OCI-LY3 (cell line): ENCODE data around the gene UGT1A5.

Source experiments
- H2AFZ ChIP-seq: fragments of 200-600, 300-600 bp; shearing (Covaris generic); 2 replicates; pipeline ENCODE4 v1.6.0; 2014; ENCODE audit warnings: antibody characterized with exemption, low read depth, low read length
- H3K27ac ChIP-seq: fragments of 200-600, 300-600 bp; sonication (generic); 2 replicates; pipeline ENCODE4 v1.5.1; 2014; ENCODE audit warnings: mild to moderate bottlenecking, low read length, moderate library complexity, mixed read lengths
- H3K27me3 ChIP-seq: fragments of 200-600, 300-600 bp; sonication (generic); 2 replicates; pipeline ENCODE4 v1.6.1; 2014; ENCODE audit warnings: low read depth, low read length, mixed read lengths
- H3K36me3 ChIP-seq: fragments of 200-600, 300-600 bp; sonication (generic); replicated peaks from 2 replicates; pipeline ENCODE3; 2014; ENCODE audit warnings: low read depth, low read length, mixed read lengths
- H3K4me1 ChIP-seq: fragments of 300-600, 200-600 bp; sonication (generic); 2 replicates; pipeline ENCODE4 v1.6.1; 2014; ENCODE audit warnings: low read length, mixed read lengths
- H3K4me2 ChIP-seq: fragments of 200-600, 300-600 bp; sonication (generic); 2 replicates; pipeline ENCODE4 v1.6.1; 2014; ENCODE audit warnings: low read length, mixed read lengths
- H3K4me3 ChIP-seq: fragments of 300-600, 200-600 bp; sonication (generic); 2 replicates; pipeline ENCODE4 v1.5.1; 2014; ENCODE audit warnings: antibody characterized with exemption, mild to moderate bottlenecking, low read length, moderate library complexity
- H3K79me2 ChIP-seq: fragments of 300-600, 200-600 bp; shearing (Covaris generic); 2 replicates; pipeline ENCODE4 v1.6.1; 2014; ENCODE audit warnings: mild to moderate bottlenecking, low read length, mixed read lengths
- H3K9ac ChIP-seq: fragments of 300-600, 200-600 bp; shearing (Covaris generic); 2 replicates; pipeline ENCODE4 v1.6.0; 2014; ENCODE audit warnings: mild to moderate bottlenecking, low read length, moderate library complexity
- H3K9me3 ChIP-seq: fragments of 200-600, 300-600 bp; shearing (Covaris generic); 2 replicates; pipeline ENCODE4 v1.6.1; 2014; ENCODE audit warnings: low read length, mixed read lengths; ENCODE audit not compliant: insufficient read depth
- H4K20me1 ChIP-seq: fragments of 200-600, 300-600 bp; sonication (generic); 2 replicates; pipeline ENCODE4 v1.6.1; 2016; ENCODE audit warnings: low read length, mixed read lengths; ENCODE audit not compliant: insufficient read depth
- EZH2phosphoT487 ChIP-seq: fragments of 200-600 bp; shearing (Covaris generic); IDR thresholded peaks from 2 replicates; pipeline ENCODE4 v1.6.1; 2018; ENCODE audit warnings: antibody characterized with exemption, mixed run types, low read depth
- TF ChIP-seq, protein P1 (sequence below): fragments of 200-600, 300-600 bp; sonication (generic); IDR thresholded peaks from 2 replicates; pipeline ENCODE4 v1.5.1; 2014; ENCODE audit warnings: antibody characterized with exemption, low read length, low read depth

UGT1A5 gene

DNA sequence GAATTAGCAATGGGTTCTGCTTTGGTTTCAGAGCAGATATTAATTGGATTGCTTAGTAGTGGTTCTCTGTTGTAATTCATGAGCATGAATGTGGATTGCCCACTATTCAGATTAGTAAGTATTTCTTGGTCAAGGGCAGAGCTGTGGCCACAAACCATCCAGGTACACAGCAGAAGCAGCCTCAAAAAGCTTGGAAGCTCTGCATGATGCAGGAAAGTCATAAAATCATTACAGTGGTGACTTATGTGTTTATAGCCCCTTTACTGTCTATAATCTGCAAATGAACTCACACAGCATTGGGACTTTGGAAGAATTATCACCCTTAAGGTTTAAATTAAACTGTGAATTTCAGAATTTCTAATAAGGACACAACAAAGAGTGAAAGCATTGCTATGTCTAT, 45.4 kb downstream of the UGT1A5 start:
- H3K9me3 ChIP-seq = no peaks in the 10 kb centered on the region
- no peaks in the 10 kb centered on the region for H3K79me2 ChIP-seq
- no peak overlapping the region for H3K9ac ChIP-seq
- no peak overlapping the region for H3K4me3 ChIP-seq
- no peak overlapping the region for H3K4me2 ChIP-seq
- no peaks in the 10 kb centered on the region for H4K20me1 ChIP-seq
- no peaks in the 10 kb centered on the region for H3K4me1 ChIP-seq
- H3K27ac ChIP-seq = no peak overlapping the region
- TF ChIP-seq, protein P1, sequence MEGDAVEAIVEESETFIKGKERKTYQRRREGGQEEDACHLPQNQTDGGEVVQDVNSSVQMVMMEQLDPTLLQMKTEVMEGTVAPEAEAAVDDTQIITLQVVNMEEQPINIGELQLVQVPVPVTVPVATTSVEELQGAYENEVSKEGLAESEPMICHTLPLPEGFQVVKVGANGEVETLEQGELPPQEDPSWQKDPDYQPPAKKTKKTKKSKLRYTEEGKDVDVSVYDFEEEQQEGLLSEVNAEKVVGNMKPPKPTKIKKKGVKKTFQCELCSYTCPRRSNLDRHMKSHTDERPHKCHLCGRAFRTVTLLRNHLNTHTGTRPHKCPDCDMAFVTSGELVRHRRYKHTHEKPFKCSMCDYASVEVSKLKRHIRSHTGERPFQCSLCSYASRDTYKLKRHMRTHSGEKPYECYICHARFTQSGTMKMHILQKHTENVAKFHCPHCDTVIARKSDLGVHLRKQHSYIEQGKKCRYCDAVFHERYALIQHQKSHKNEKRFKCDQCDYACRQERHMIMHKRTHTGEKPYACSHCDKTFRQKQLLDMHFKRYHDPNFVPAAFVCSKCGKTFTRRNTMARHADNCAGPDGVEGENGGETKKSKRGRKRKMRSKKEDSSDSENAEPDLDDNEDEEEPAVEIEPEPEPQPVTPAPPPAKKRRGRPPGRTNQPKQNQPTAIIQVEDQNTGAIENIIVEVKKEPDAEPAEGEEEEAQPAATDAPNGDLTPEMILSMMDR = no peak
- H3K36me3 ChIP-seq = no peaks in the 10 kb centered on the region
- no peak overlapping the region for H2AFZ ChIP-seq
- H3K27me3 ChIP-seq = no peaks in the 10 kb centered on the region

DNA sequence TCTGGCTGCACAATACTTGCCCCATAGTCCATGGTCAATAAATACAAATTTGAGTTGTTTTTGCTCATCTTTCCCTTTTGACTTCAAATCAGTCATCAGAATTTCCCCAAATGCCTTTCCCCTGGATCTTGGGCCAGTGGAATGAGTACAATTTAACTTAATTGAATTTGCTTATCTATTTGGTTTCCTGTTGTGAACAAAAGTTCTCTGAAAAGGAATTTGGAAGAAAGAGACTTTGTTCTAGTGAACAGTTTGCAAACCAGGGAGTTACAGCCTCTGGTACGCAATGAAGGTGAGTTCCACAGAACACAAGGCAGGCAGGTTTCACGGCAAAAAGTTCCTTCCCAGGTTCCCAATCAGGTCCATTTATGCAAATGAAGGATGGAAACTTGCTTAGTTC, 46.1 kb downstream of the UGT1A5 start:
- no peak for TF ChIP-seq EZH2phosphoT487
- Histone ChIP-seq H3K9me3 (no peaks in the 10 kb centered on the region), H3K36me3 (no peaks in the 10 kb centered on the region), H3K79me2 (no peaks in the 10 kb centered on the region), H3K27me3 (peaks cover 4% of the 10 kb centered on the region; the same call in 1 of the 2 replicates), H3K4me3 (no peak overlapping the region), H3K27ac (no peak overlapping the region), H3K4me2 (no peak overlapping the region), H2AFZ (no peak overlapping the region), H3K9ac (no peak overlapping the region), H4K20me1 (no peaks in the 10 kb centered on the region), H3K4me1 (no peaks in the 10 kb centered on the region)

DNA sequence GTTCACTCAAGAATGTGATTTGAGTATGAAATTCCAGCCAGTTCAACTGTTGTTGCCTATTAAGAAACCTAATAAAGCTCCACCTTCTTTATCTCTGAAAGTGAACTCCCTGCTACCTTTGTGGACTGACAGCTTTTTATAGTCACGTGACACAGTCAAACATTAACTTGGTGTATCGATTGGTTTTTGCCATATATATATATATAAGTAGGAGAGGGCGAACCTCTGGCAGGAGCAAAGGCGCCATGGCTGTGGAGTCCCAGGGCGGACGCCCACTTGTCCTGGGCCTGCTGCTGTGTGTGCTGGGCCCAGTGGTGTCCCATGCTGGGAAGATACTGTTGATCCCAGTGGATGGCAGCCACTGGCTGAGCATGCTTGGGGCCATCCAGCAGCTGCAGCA, 47.3 kb downstream of the UGT1A5 start, which contains the start of gene UGT1A1:
Gene UGT1A1, plus strand, starts transcription at position 228 of the 400 bp plus-strand sequence. Its CDS starts 18 bp downstream, at position 246.
- Histone ChIP-seq H3K9me3 (no peaks in the 10 kb centered on the region), H3K27ac (no peak within 1 kb of the TSS), H3K79me2 (no peaks in the 10 kb centered on the region), H4K20me1 (no peaks in the 10 kb centered on the region), H2AFZ (no peak within 1 kb of the TSS), H3K4me3 (no peak within 1 kb of the TSS), H3K9ac (no peak within 1 kb of the TSS), H3K4me2 (no peak within 1 kb of the TSS), H3K27me3 (peaks cover 11% of the 10 kb centered on the region; the same call in 1 of the 2 replicates), H3K4me1 (no peaks in the 10 kb centered on the region), H3K36me3 (no peaks in the 10 kb centered on the region)
- TF ChIP-seq EZH2phosphoT487 = no peak
- TF ChIP-seq, protein P1 = no peak

DNA sequence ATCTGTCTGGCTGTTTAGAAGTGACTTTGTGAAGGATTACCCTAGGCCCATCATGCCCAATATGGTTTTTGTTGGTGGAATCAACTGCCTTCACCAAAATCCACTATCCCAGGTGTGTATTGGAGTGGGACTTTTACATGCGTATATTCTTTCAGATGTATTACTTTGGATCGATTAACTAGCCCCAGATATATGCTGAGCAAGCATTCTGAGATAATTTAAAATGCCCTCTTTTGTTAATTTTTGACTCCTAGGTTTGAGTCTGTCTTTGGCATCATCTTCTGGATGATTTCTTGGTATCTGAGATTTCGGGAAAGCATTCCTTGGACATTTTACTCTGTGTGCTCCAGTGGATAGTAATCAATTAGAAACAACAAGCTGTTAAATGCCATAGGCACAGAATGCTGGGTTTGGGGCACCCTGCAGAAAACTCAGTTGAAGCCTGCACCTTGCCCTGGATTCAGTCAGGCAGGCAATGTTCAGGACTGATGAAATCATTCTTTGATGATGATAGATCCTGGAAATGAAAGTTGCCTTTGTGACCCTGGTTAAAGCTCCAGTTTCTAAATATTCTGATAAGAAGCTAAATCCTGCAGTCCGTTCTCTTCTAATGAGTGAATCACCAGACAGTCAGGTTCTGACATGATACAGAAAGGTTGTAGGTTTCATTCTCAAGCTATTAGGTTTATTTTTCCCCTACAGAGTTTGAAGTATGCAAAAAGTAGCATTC, 48.5 kb downstream of the UGT1A5 start:
- Histone ChIP-seq H3K27ac (no peak overlapping the region), H3K4me1 (no peaks in the 10 kb centered on the region), H3K79me2 (no peaks in the 10 kb centered on the region), H3K4me3 (no peak overlapping the region), H3K27me3 (peaks cover 11% of the 10 kb centered on the region; the same call in 1 of the 2 replicates), H3K9ac (no peak overlapping the region), H2AFZ (no peak overlapping the region), H3K36me3 (no peaks in the 10 kb centered on the region), H3K4me2 (no peak overlapping the region), H4K20me1 (no peaks in the 10 kb centered on the region), H3K9me3 (no peaks in the 10 kb centered on the region)
- TF ChIP-seq, protein P1 = no peak
- no peak for TF ChIP-seq EZH2phosphoT487
